Right lobe of liver (tissue), 4 donors: ENCODE data around the gene ACER3.

Source experiments
- CTCF ChIP-seq, 4 donors: fragments of 200-600 bp in 3 of 4; fragments of 450-650 bp in 1 of 4; IDR thresholded peaks; one replicate each; pipeline versions ENCODE4 v1.5.1 to v1.8.0; 2016 to 2022; ENCODE audit warnings: antibody characterized with exemption in 4 of 4, mild to moderate bottlenecking in 2 of 4
- POLR2A ChIP-seq: fragments of 450-650 bp; IDR thresholded peaks from one replicate; pipeline ENCODE4 v1.6.1; 2017; ENCODE audit warnings: antibody characterized with exemption, mild to moderate bottlenecking
- donor health status: DM: no; HTN: no; CAD: no.
- donor health status: DM: no; HTN: no; CAD: no.
- donor health status: DM: no; HTN: yes; CAD: no.

GRCh38 chr11:77038825-77039326, 178.2 kb downstream of the ACER3 start:
- no peak for TF ChIP-seq CTCF (IDR thresholded peaks at IDR 0.05)
- TF ChIP-seq POLR2A, result no peak
